ENCODE results near the gene ISY1. TPM values are rescaled to one million over a fixed set of nuclear protein-coding genes. Genes with fewer than 3 reads are reported as not detected.

Gene ISY1
- total RNA-seq, 1 experiment from 2014 or later, result 62.3 TPM

DNA sequence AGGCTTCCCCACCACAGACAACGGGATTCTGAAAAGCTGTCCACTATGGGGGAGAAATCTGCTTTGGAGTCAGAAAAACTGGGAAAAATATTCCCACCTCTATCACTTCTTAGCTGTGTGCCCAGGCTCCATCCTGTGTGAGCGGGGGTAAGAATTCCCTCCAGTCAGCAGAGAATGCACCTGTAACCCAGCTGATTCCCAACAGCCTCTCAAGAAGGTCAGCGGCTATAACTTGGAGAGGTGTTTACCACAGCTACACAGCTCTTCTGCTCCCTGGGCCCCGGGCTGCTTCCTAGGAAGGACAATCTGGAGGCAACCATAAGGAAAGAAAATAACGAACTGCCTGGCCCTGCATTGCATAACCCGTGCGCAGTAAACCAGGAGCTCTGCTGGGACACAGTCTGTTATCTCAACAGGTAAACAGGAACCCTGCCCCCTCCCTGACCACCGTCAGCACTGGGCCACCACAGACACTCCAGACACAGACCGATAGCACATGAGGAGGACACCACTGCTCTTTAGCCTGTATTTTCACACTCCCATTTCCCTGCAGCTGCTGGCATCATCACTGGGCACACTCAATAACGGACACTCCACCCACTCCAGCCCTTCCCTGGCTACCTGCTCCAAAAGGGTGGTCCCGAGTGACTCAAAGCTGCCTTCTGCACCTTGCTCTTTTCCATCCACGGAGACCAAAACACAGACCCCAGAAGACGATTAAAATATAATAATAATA, 41.3 kb downstream of the ISY1 start:
- ChIA-PET POLR2A (ENCODE audit: unreplicated experiment) (interaction anchor here (0.6 kb wide), 2 partner anchors 83 to 104 kb away, joined by 3 read pairs; no protein-coding TSS in a partner anchor), CTCF (interaction anchor here (0.7 kb wide), 1 partner anchor 66 kb away, joined by 5 read pairs; no protein-coding TSS in a partner anchor)
- DNase-seq, result peak; percentile 28 to 42
- TF ChIP-seq CTCF (conservative IDR thresholded peaks at IDR 0.05) (no peak), EZH2 (IDR thresholded peaks at IDR 0.05; ENCODE audit: low read depth) (no peak)
- H3K4me1 ChIP-seq (replicated peaks; ENCODE audit: insufficient read depth), result peaks cover 17% of the 10 kb centered on the region
- 0 out of 2 replicates have a peak, but pooled peaks cover 7% of the 10 kb centered on the region for H3K36me3 ChIP-seq (ENCODE audit: low read depth)
- peaks cover 39% of the 10 kb centered on the region for H3F3A ChIP-seq (ENCODE audit: insufficient read depth, low read depth)
- peaks cover 15% of the 10 kb centered on the region for H4K20me1 ChIP-seq (ENCODE audit: insufficient read depth)
- H3K4me3 ChIP-seq, result peak overlapping the region; percentile 70
- peaks cover 42% of the 10 kb centered on the region for H3K79me2 ChIP-seq (ENCODE audit: low read depth)
- H3K27ac ChIP-seq, result peak overlapping the region; percentile 90
- intact Hi-C loops (cut with micrococcal nuclease; ENCODE audit: unreplicated experiment), result loop anchor here (2.0 to 5.0 kb wide), 2 partner anchors 62 to 129 kb away; partner anchors contain the start of gene COPG1
- H3K9me3 ChIP-seq (ENCODE audit: insufficient read depth, low read depth), result no peaks in the 10 kb centered on the region
- H3K4me2 ChIP-seq, result peak overlapping the region; percentile 95
- no peaks in the 10 kb centered on the region for H3K27me3 ChIP-seq (ENCODE audit: insufficient read depth, low read depth)
- no peak overlapping the region; the same call in 1 of the 2 replicates for H2AFZ ChIP-seq
- no peaks in the 10 kb centered on the region for H3K9me2 ChIP-seq (ENCODE audit: insufficient read depth)
- BruUV-seq (replicated peaks), result no TSS peak

- peak overlapping the region; percentile 70; the same call in 1 of the 2 replicates for H3K4me3 ChIP-seq
- ChIA-PET POLR2A (ENCODE audit: unreplicated experiment) (interaction anchor here (0.5 to 0.6 kb wide), 2 partner anchors 42 to 103 kb away, joined by 3 read pairs; no protein-coding TSS in a partner anchor), CTCF (no interaction called here)
- H3F3A ChIP-seq (ENCODE audit: insufficient read depth, low read depth), result peaks cover 38% of the 10 kb centered on the region
- 0 out of 2 replicates have a peak, but pooled peaks cover 7% of the 10 kb centered on the region for H3K36me3 ChIP-seq (ENCODE audit: low read depth)
- intact Hi-C loops (cut with micrococcal nuclease; ENCODE audit: unreplicated experiment), result no loop called here
- BruUV-seq (replicated peaks), result no TSS peak
- H4K20me1 ChIP-seq (ENCODE audit: insufficient read depth), result peaks cover 15% of the 10 kb centered on the region
- no peak overlapping the region for H2AFZ ChIP-seq
- no peaks in the 10 kb centered on the region for H3K9me3 ChIP-seq (ENCODE audit: insufficient read depth, low read depth)
- peaks cover 42% of the 10 kb centered on the region for H3K79me2 ChIP-seq (ENCODE audit: low read depth)
- H3K4me1 ChIP-seq (replicated peaks; ENCODE audit: insufficient read depth), result peaks cover 17% of the 10 kb centered on the region
- H3K27ac ChIP-seq, result no peak overlapping the region
- no peaks in the 10 kb centered on the region for H3K27me3 ChIP-seq (ENCODE audit: insufficient read depth, low read depth)
- DNase-seq, result no peak
- H3K9me2 ChIP-seq (ENCODE audit: insufficient read depth), result no peaks in the 10 kb centered on the region
- H3K4me2 ChIP-seq, result peak overlapping the region; percentile 95
- no peak for TF ChIP-seq EZH2 (IDR thresholded peaks at IDR 0.05; ENCODE audit: low read depth)
Observed at GRCh38 chr3:129118745-129119144, 42.1 kb downstream of the ISY1 start.

- BruUV-seq (replicated peaks), result no TSS peak
- POLR2A ChIA-PET (ENCODE audit: unreplicated experiment), result no interaction called here
- 0 out of 2 replicates have a peak, but pooled peaks cover 7% of the 10 kb centered on the region for H3K36me3 ChIP-seq (ENCODE audit: low read depth)
- no peak for TF ChIP-seq EZH2 (IDR thresholded peaks at IDR 0.05; ENCODE audit: low read depth)
- H3K9me3 ChIP-seq (ENCODE audit: insufficient read depth, low read depth), result no peaks in the 10 kb centered on the region
- peaks cover 15% of the 10 kb centered on the region for H4K20me1 ChIP-seq (ENCODE audit: insufficient read depth)
- H3K9me2 ChIP-seq (ENCODE audit: insufficient read depth), result no peaks in the 10 kb centered on the region
- CTCF ChIA-PET, result no interaction called here
- no peak overlapping the region for H3K4me3 ChIP-seq
- H3K4me2 ChIP-seq, result no peak overlapping the region
- no peak for DNase-seq
- intact Hi-C loops (cut with micrococcal nuclease; ENCODE audit: unreplicated experiment), result no loop called here
- no peak overlapping the region for H2AFZ ChIP-seq
- H3F3A ChIP-seq (ENCODE audit: insufficient read depth, low read depth), result peaks cover 22% of the 10 kb centered on the region
- H3K4me1 ChIP-seq (replicated peaks; ENCODE audit: insufficient read depth), result peaks cover 17% of the 10 kb centered on the region
- H3K79me2 ChIP-seq (ENCODE audit: low read depth), result peaks cover 42% of the 10 kb centered on the region
- no peak overlapping the region for H3K27ac ChIP-seq
- H3K27me3 ChIP-seq (ENCODE audit: insufficient read depth, low read depth), result no peaks in the 10 kb centered on the region
Observed at GRCh38 chr3:129117134-129117533, 43.7 kb downstream of the ISY1 start.

DNA sequence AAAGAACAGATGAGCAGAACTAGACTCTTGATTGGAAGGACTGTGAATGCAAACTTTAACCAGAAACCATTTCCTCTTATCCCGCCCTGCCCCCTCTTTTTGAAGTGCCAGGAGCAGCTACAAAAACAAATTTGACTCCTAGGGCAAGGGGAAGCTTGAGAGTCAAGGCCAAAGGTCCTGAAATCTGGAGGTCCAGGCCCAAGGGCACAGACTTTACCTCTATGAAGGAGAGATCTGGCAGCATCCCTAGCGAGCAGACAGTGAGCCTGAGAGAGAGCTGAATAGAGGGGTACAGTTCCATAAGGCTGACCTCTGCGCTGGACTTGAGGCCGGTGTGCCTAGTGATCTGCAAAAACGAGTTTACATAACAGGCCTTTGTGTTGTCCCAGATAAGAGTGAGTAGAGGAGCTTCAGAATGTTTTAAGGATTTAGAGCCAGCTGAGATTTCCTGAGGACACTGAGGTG, 44.3 kb downstream of the ISY1 start:
- Histone ChIP-seq H3K4me1 (replicated peaks; ENCODE audit: insufficient read depth) (peaks cover 17% of the 10 kb centered on the region), H3K36me3 (ENCODE audit: low read depth) (0 out of 2 replicates have a peak, but pooled peaks cover 7% of the 10 kb centered on the region), H3F3A (ENCODE audit: insufficient read depth, low read depth) (peaks cover 22% of the 10 kb centered on the region), H3K27ac (no peak overlapping the region), H2AFZ (no peak overlapping the region), H4K20me1 (ENCODE audit: insufficient read depth) (peaks cover 15% of the 10 kb centered on the region), H3K4me2 (no peak overlapping the region), H3K9me2 (ENCODE audit: insufficient read depth) (no peaks in the 10 kb centered on the region), H3K9me3 (ENCODE audit: insufficient read depth, low read depth) (no peaks in the 10 kb centered on the region), H3K4me3 (no peak overlapping the region), H3K79me2 (ENCODE audit: low read depth) (peaks cover 42% of the 10 kb centered on the region), H3K27me3 (ENCODE audit: insufficient read depth, low read depth) (no peaks in the 10 kb centered on the region)
- POLR2A ChIA-PET (ENCODE audit: unreplicated experiment), result no interaction called here
- no peak for DNase-seq
- TF ChIP-seq CTCF (conservative IDR thresholded peaks at IDR 0.05) (no peak), EZH2 (IDR thresholded peaks at IDR 0.05; ENCODE audit: low read depth) (no peak)
- intact Hi-C loops (cut with micrococcal nuclease; ENCODE audit: unreplicated experiment), result no loop called here
- BruUV-seq (replicated peaks), result no TSS peak
- CTCF ChIA-PET, result interaction anchor here (0.5 to 0.6 kb wide), 2 partner anchors 112 to 452 kb away, joined by 4 read pairs; no protein-coding TSS in a partner anchor
